Activated naive CD8-positive, alpha-beta T cell treated with anti-CD3 and anti-CD28 coated beads, Interleukin-2, amount 10 ng/mL, durations not matched to agents 7 days and 5 days (primary cell): ENCODE results near the gene CNTN4. TPM values are rescaled to one million over a fixed set of nuclear protein-coding genes. Genes with fewer than 3 reads are reported as not detected.

Experiments
- ATAC-seq: fragments of 150-1000 bp; cut with Tn5 transposase; one replicate; pipeline ENCODE4 v1.10.0; 2021; ENCODE audit warnings: low read depth, moderate library complexity
- POLR2A ChIA-PET: fragments of 350-600 bp; sonication (Branson Sonifier 250); formaldehyde crosslinking; loops from one replicate; lab custom pipeline; 2021; ENCODE audit warnings: antibody characterized with exemption; lab: Charles Lee
- DNase-seq: peaks from one replicate; pipeline ENCODE4 v3.0.0; 2021
- H3K27ac Mint-ChIP-seq: one replicate; pipeline ENCODE4 v1.8.0; 2022; ENCODE audit warnings: mild to moderate bottlenecking, mixed read lengths
- H3K27me3 Mint-ChIP-seq: one replicate; pipeline ENCODE4 v1.8.0; 2022; ENCODE audit warnings: mild to moderate bottlenecking, moderate library complexity, mixed read lengths
- H3K36me3 Mint-ChIP-seq: one replicate; pipeline ENCODE4 v1.8.0; 2021; ENCODE audit warnings: mild to moderate bottlenecking, mixed read lengths
- H3K4me1 Mint-ChIP-seq: one replicate; pipeline ENCODE4 v1.8.0; 2021; ENCODE audit warnings: mixed read lengths
- H3K4me3 Mint-ChIP-seq: one replicate; pipeline ENCODE4 v1.8.0; 2022; ENCODE audit warnings: mild to moderate bottlenecking, moderate library complexity, mixed read lengths
- H3K9me3 Mint-ChIP-seq: one replicate; pipeline ENCODE4 v1.8.0; 2021; ENCODE audit warnings: mixed read lengths
- total RNA-seq, 2 experiments: library from RNA; stranded (reverse); gene quantifications; one replicate each; pipeline ENCODE4 v1.2.3, GENCODE V29; 2021

The CNTN4 gene
- total RNA-seq, 2 experiments from 2014 or later: not detected

DNA sequence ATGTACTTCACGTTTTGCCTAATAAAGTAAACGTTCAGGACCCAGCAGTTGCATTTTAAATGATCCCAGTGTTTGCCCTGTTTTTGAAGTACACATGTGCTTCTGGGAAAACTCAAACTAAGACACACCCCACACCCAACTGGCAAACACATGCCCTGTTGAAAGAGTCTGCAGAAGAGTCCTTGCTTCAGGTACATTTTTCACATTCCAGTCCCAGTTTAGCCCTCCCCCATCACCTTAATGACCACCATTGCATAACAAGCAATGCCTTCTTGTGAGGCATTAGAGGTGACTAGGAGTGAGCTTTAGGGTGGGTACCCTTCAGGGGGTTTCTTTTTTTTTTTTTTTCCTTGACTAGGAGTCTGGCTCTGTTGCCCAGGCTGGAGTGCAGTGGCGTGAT lies 322.3 kb downstream of the CNTN4 start:
- DNase-seq (no peak), ATAC-seq (no peak)
- Mint-ChIP-seq H3K4me1 (no peaks in the 10 kb centered on the region), H3K4me3 (no peak overlapping the region), H3K36me3 (no peaks in the 10 kb centered on the region), H3K27ac (no peak overlapping the region), H3K9me3 (peaks cover 6% of the 10 kb centered on the region), H3K27me3 (no peaks in the 10 kb centered on the region)
- POLR2A ChIA-PET: no interaction called here

DNA sequence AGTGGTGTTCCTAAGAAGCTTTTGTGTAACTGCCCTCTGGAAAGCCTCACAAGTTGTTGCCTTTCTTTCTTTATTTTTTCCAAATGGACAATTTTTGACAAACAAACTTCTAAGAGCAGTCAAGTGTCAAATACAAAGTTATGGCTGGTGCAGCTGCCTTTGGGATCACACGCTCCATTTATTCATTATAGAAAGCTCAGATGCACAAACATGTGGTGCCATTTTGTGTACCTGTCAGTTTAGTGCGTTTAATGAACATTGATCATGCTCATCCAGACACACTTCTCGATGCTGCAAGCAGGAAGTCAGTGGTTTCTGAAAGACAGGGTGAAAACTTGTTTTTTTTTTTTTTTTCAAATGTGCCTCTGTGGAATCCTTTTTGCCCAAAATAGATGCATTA lies 324.5 kb downstream of the CNTN4 start:
- POLR2A ChIA-PET: no interaction called here
- Mint-ChIP-seq H3K4me3 (no peak overlapping the region), H3K36me3 (no peaks in the 10 kb centered on the region), H3K9me3 (peaks cover 8% of the 10 kb centered on the region), H3K27ac (no peak overlapping the region), H3K27me3 (no peaks in the 10 kb centered on the region), H3K4me1 (no peaks in the 10 kb centered on the region)
- no peak for ATAC-seq
- DNase-seq: no peak

- Mint-ChIP-seq H3K27ac (no peak overlapping the region), H3K36me3 (no peaks in the 10 kb centered on the region), H3K9me3 (no peaks in the 10 kb centered on the region), H3K27me3 (no peaks in the 10 kb centered on the region), H3K4me3 (no peak overlapping the region), H3K4me1 (no peaks in the 10 kb centered on the region)
- DNase-seq: no peak
- no peak for ATAC-seq
- POLR2A ChIA-PET: no interaction called here
These were observed 342.9 kb downstream of the CNTN4 start for GRCh38 chr3:2441558-2441957.

DNA sequence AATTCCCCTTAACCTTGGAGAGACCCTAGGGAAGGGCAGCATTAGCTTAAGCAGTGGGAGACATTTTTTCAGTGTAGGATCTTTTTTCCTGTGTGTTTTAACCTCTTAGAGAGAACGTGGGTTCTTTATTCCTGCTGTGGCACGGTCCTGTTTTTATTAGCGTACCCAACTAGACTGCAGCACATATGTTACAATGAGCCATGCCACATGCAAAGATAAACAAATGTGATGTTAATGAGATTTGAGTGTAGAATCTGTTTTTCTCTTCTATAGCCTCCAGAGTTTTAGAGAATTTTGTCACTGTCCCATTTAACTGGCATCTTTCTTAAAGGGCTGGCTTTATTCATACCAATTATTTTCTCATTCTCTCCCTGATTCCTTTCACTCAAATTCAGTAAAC lies 347.5 kb downstream of the CNTN4 start:
- H3K27me3 Mint-ChIP-seq: no peaks in the 10 kb centered on the region
- no peak overlapping the region for H3K4me3 Mint-ChIP-seq
- POLR2A ChIA-PET: no interaction called here
- no peak for ATAC-seq
- no peaks in the 10 kb centered on the region for H3K36me3 Mint-ChIP-seq
- DNase-seq: no peak
- no peaks in the 10 kb centered on the region for H3K9me3 Mint-ChIP-seq
- no peak overlapping the region for H3K27ac Mint-ChIP-seq
- H3K4me1 Mint-ChIP-seq: no peaks in the 10 kb centered on the region

GRCh38 chr3:2452249-2452648 lies 353.6 kb downstream of the CNTN4 start:
- DNase-seq (no peak), ATAC-seq (no peak)
- Mint-ChIP-seq H3K36me3 (no peaks in the 10 kb centered on the region), H3K27ac (no peak overlapping the region), H3K4me3 (no peak overlapping the region), H3K27me3 (peaks cover 2% of the 10 kb centered on the region), H3K9me3 (no peaks in the 10 kb centered on the region), H3K4me1 (no peaks in the 10 kb centered on the region)
- POLR2A ChIA-PET: no interaction called here

- Mint-ChIP-seq H3K27ac (no peak overlapping the region), H3K4me1 (no peaks in the 10 kb centered on the region), H3K36me3 (no peaks in the 10 kb centered on the region), H3K27me3 (peaks cover 2% of the 10 kb centered on the region), H3K4me3 (no peak overlapping the region), H3K9me3 (no peaks in the 10 kb centered on the region)
- no peak for ATAC-seq
- DNase-seq: no peak
- POLR2A ChIA-PET: interaction anchor here (0.5 kb wide), 1 partner anchor 112 kb away, joined by 8 read pairs; no protein-coding TSS in a partner anchor
These were observed 356.2 kb downstream of the CNTN4 start for GRCh38 chr3:2454865-2455264.

DNA sequence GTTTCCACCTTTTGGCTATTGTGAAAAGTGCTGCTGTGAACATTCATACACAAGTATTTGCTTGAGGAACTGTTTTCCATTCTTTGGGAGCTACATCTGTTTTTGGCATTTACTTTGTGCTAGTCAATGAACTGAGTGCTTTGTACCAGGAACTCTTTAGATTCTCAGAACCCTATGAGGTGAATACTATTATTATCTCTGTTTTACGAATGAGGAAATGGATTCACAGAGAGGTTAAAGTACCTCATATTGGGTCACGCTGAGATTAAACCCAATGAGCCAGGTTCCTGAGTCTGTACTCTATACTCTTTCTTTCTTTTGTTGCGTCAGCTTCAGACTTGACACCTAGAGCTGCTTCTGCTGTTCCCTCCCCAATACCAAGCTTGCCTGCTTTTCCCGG lies 358.1 kb downstream of the CNTN4 start:
- DNase-seq (no peak), ATAC-seq (no peak)
- Mint-ChIP-seq H3K9me3 (no peaks in the 10 kb centered on the region), H3K27me3 (peaks cover 2% of the 10 kb centered on the region), H3K27ac (no peak overlapping the region), H3K4me1 (no peaks in the 10 kb centered on the region), H3K36me3 (no peaks in the 10 kb centered on the region), H3K4me3 (no peak overlapping the region)
- POLR2A ChIA-PET: no interaction called here

- Mint-ChIP-seq H3K27me3 (peaks cover 2% of the 10 kb centered on the region), H3K36me3 (no peaks in the 10 kb centered on the region), H3K4me1 (no peaks in the 10 kb centered on the region), H3K9me3 (no peaks in the 10 kb centered on the region), H3K27ac (no peak overlapping the region), H3K4me3 (no peak overlapping the region)
- DNase-seq (no peak), ATAC-seq (no peak)
- POLR2A ChIA-PET: no interaction called here
These were observed 360.1 kb downstream of the CNTN4 start for GRCh38 chr3:2458816-2459215.

DNA sequence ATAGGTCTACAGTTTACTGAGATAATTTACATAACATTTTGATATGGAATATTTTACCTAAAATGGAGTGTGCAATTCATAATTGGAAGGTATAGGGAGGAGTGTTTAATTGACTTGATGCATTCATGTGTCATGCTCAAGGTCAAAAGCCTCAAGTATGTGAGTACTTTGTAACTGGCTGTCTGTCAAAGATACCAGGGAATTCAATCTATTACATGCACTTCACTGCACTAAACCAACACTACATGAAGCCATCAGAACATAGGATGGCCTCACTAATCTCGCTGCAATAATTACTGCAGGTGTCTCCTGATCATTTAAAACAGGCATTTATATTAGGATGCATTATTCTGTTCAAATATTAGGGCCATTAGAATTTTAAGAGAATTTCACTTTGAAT lies 367.2 kb downstream of the CNTN4 start:
- no peaks in the 10 kb centered on the region for H3K9me3 Mint-ChIP-seq
- H3K27ac Mint-ChIP-seq: no peak overlapping the region
- ATAC-seq (no peak), DNase-seq (no peak)
- no peak overlapping the region for H3K4me3 Mint-ChIP-seq
- POLR2A ChIA-PET: no interaction called here
- H3K36me3 Mint-ChIP-seq: no peaks in the 10 kb centered on the region
- H3K4me1 Mint-ChIP-seq: no peaks in the 10 kb centered on the region
- H3K27me3 Mint-ChIP-seq: no peaks in the 10 kb centered on the region

GRCh38 chr3:2468816-2469215 lies 370.1 kb downstream of the CNTN4 start:
- no peaks in the 10 kb centered on the region for H3K36me3 Mint-ChIP-seq
- H3K27ac Mint-ChIP-seq: no peak overlapping the region
- ATAC-seq: no peak
- POLR2A ChIA-PET: no interaction called here
- DNase-seq: no peak
- no peaks in the 10 kb centered on the region for H3K9me3 Mint-ChIP-seq
- H3K4me1 Mint-ChIP-seq: no peaks in the 10 kb centered on the region
- no peak overlapping the region for H3K4me3 Mint-ChIP-seq
- no peaks in the 10 kb centered on the region for H3K27me3 Mint-ChIP-seq

- Mint-ChIP-seq H3K4me1 (no peaks in the 10 kb centered on the region), H3K27me3 (no peaks in the 10 kb centered on the region), H3K9me3 (no peaks in the 10 kb centered on the region), H3K27ac (no peak overlapping the region), H3K36me3 (no peaks in the 10 kb centered on the region), H3K4me3 (no peak overlapping the region)
- no peak for DNase-seq
- POLR2A ChIA-PET: no interaction called here
- ATAC-seq: no peak
These were observed 378.3 kb downstream of the CNTN4 start for GRCh38 chr3:2476996-2477395.

DNA sequence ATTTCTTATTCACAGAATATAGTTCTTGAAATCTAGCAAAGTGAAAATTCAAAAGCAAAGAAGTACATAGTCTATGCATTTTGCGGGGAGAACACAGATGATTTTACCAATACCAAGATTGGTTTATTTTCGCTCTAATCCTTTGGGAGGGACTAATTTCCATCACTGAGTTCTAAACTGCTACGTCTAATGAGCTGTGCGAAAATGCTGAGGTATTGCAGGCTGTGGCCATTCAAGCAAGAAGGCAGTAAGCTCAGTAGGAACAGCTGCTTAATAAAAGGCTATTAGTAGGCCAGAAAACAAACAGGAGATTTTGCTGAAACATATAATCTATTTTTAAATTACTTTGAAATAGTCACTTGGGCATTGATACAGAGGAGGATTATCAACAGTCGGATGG lies 379.0 kb downstream of the CNTN4 start:
- no peak for ATAC-seq

DNA sequence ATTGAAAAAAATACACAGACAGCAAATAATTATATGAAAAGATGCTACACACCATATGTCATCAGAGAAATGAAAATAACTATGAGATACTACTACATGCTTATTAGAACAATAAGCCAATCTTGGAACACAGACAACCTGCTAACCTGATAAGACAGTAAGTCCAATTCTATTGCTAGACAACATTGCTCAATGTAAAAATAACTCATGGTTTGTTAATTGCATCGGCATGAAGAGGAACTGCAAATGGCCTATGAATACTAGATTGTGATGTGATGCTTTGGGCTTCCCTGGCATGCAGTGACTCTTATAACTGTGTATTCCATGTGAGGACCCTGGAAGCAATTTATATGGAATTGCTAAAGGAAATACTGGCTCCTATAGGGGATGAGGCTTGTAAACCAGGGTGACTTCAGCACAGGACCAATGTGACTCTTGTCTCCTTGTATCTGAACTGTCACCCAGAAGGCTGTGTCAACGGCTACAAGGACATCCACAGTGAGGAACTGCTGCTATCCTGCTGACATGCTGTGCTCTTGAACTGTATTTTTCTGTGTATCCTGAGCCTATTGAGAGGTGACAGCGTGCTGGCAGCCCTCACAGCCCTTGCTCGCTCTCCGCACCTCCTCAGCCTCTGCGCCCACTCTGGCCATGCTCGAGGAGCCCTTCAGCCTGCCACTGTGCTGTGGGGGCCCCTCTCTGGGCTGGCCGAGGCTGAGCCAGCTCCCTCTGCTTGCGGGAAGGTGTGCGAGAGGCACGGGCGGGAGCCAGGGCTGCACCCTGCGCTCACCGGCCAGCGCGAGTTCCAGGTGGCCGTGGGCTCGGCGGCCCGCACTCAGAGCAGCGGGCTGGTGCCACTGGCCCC lies 385.7 kb downstream of the CNTN4 start:
- Mint-ChIP-seq H3K27me3 (no peaks in the 10 kb centered on the region), H3K36me3 (no peaks in the 10 kb centered on the region), H3K9me3 (no peaks in the 10 kb centered on the region), H3K4me1 (no peaks in the 10 kb centered on the region), H3K4me3 (no peak overlapping the region), H3K27ac (no peak overlapping the region)
- no peak for DNase-seq
- ATAC-seq: no peak
- POLR2A ChIA-PET: no interaction called here

More for the DNA sequence above, 379.0 kb downstream of the CNTN4 start:
- no peaks in the 10 kb centered on the region for H3K9me3 Mint-ChIP-seq
- no peaks in the 10 kb centered on the region for H3K4me1 Mint-ChIP-seq
- no peak overlapping the region for H3K27ac Mint-ChIP-seq
- H3K36me3 Mint-ChIP-seq: no peaks in the 10 kb centered on the region
- DNase-seq: no peak
- POLR2A ChIA-PET: no interaction called here
- H3K27me3 Mint-ChIP-seq: no peaks in the 10 kb centered on the region
- no peak overlapping the region for H3K4me3 Mint-ChIP-seq

DNA sequence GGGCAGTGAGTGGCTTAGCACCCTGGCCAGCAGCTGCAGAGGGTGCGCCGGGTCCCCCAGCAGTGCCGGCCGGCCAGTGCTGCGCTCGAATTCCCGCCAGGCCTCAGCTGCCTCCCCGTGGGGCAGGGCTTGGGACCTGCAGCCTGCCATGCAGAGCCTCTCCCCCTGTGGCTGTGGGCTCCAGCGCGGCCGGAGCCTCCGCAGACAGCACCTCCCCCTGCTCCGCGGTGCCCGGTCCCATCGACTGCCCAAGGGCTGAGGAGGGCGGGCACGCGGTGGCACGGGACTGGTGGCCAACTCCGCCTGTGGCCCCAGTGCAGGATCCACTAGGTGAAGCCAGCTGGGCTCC lies 386.3 kb downstream of the CNTN4 start:
- ATAC-seq: no peak
- Mint-ChIP-seq H3K36me3 (no peaks in the 10 kb centered on the region), H3K27me3 (no peaks in the 10 kb centered on the region), H3K4me3 (no peak overlapping the region), H3K4me1 (no peaks in the 10 kb centered on the region), H3K9me3 (no peaks in the 10 kb centered on the region), H3K27ac (no peak overlapping the region)
- POLR2A ChIA-PET: no interaction called here
- DNase-seq: no peak
